LNCAP (cell line): Measurements from ENCODE around the gene TRAPPC10.

Source experiments
- TF ChIP-seq, protein P1 (sequence below): fragments of 450-650 bp; IDR thresholded peaks from 2 replicates; pipeline ENCODE4 v1.5.1; 2017; ENCODE audit warnings: mild to moderate bottlenecking

The TRAPPC10 gene

GRCh38 chr21:44019568-44019958, 7.5 kb downstream of the TRAPPC10 start:
- TF ChIP-seq, protein P1, sequence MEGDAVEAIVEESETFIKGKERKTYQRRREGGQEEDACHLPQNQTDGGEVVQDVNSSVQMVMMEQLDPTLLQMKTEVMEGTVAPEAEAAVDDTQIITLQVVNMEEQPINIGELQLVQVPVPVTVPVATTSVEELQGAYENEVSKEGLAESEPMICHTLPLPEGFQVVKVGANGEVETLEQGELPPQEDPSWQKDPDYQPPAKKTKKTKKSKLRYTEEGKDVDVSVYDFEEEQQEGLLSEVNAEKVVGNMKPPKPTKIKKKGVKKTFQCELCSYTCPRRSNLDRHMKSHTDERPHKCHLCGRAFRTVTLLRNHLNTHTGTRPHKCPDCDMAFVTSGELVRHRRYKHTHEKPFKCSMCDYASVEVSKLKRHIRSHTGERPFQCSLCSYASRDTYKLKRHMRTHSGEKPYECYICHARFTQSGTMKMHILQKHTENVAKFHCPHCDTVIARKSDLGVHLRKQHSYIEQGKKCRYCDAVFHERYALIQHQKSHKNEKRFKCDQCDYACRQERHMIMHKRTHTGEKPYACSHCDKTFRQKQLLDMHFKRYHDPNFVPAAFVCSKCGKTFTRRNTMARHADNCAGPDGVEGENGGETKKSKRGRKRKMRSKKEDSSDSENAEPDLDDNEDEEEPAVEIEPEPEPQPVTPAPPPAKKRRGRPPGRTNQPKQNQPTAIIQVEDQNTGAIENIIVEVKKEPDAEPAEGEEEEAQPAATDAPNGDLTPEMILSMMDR = no peak

GRCh38 chr21:44020551-44020950, 8.4 kb downstream of the TRAPPC10 start:
- TF ChIP-seq, protein P1 = no peak

DNA sequence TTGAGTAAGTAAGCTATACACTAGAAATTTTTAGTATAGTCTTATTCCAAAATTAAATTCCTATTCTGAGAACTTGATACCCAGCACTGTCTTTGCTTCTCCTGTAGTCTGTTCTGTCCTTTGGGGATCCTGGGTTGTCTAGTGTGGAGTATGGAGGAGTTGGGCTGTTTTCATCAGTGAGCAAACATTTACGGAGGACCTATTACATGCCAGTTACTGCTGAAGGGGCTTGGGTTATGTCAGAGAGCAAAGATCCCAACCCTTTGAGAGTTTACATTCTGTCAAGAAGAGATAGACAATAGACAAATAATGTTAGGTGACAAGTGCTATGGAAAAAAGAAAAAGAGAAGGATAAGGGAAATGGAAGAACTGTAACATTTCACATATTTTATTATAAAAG, 9.0 kb downstream of the TRAPPC10 start:
- TF ChIP-seq, protein P1 = no peak

- TF ChIP-seq, protein P1 = no peak
Measured at GRCh38 chr21:44024257-44024656, 12.1 kb downstream of the TRAPPC10 start.

- TF ChIP-seq, protein P1 = no peak
Measured at GRCh38 chr21:44024887-44025353, 12.8 kb downstream of the TRAPPC10 start.

DNA sequence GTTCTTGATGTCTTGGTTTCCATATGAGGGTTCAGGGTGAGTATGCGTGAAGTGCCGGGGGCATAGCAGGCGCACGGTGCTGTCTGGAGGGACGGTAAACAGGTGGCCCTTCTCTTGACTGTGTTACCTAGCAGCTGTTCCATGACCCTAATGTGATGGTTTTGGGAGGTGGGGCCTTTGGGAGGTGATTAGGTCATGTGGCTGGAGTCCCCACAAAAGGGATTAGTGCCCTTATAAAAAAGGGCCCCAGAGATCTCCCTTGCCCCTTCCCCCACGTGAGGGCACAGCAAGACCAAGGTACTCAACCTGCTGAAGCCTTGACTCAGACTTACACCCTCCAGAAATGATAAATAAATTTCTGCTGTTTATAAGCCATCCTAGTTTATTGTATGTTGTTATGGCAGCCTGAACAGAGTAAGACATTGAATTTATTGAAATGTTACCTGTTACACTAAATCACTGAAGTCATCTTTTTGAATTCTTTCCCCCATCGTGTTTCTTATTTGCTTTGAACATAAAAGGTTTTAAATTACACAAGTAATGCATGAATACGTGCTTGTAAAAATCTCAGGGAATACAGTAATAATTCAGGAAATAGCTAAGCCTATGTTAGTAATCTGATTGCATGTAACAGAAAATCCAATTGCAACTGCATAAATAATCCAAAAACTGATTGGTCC, 15.6 kb downstream of the TRAPPC10 start:
- TF ChIP-seq, protein P1 = no peak

- TF ChIP-seq, protein P1 = no peak
Measured at GRCh38 chr21:44028287-44028659, 16.2 kb downstream of the TRAPPC10 start.
